ENCODE data around the gene KIF18B. TPM values are rescaled to one million over a fixed set of nuclear protein-coding genes. Genes with fewer than 3 reads are reported as not detected.
A peak's percentile ranks its signal among the peaks of the same experiment; 100 is the strongest.

The KIF18B gene
- total and polyA plus RNA-seq, 2 of the 13 experiments (the other 11 are each of a cell fraction or from before 2014, with no cell fraction given) = 15.2 to 15.3 TPM

- no peak for TF ChIP-seq GATA4 (IDR thresholded peaks at IDR 0.05; ENCODE audit: borderline replicate concordance, low read depth)
- TF ChIP-seq KDM3A (CRISPR knock-in tag; IDR thresholded peaks at IDR 0.05; ENCODE audit: low read depth) = peak; percentile 92
- peak; percentile 93; the same call in 1 of the 2 replicates for TF ChIP-seq ZNF552 (CRISPR knock-in tag; IDR thresholded peaks at IDR 0.05; ENCODE audit: borderline replicate concordance)
- TF ChIP-seq NFE2L1 (CRISPR knock-in tag; IDR thresholded peaks at IDR 0.05; ENCODE audit: borderline replicate concordance) = no peak; the same call in 1 of the 2 replicates
- TF ChIP-seq BHLHE40 (IDR thresholded peaks at IDR 0.05; ENCODE audit: low read length) = no peak; the same call in none of the 2 replicates
- no peak for TF ChIP-seq GLMP (CRISPR knock-in tag; IDR thresholded peaks at IDR 0.05; ENCODE audit: borderline replicate concordance)
- TF ChIP-seq POGK (CRISPR knock-in tag; conservative IDR thresholded peaks at IDR 0.05) = peak; percentile 75; the same call in 1 of the 2 replicates
- peak; percentile 96 for TF ChIP-seq ZBTB3 (CRISPR knock-in tag; IDR thresholded peaks at IDR 0.05; ENCODE audit: borderline replicate concordance, low read depth)
- TF ChIP-seq CREBL2 (CRISPR knock-in tag; IDR thresholded peaks at IDR 0.05; ENCODE audit: borderline replicate concordance) = peak; percentile 64; the same call in 1 of the 2 replicates
- peak; percentile 88; the same call in 1 of the 2 replicates for TF ChIP-seq ATF6 (CRISPR knock-in tag; conservative IDR thresholded peaks at IDR 0.05)
- TF ChIP-seq ZNF547 (CRISPR knock-in tag; IDR thresholded peaks at IDR 0.05) = peak; percentile 90
- TF ChIP-seq RARG (CRISPR knock-in tag; IDR thresholded peaks at IDR 0.05; ENCODE audit: low read depth) = peak; percentile 94; the same call in 1 of the 2 replicates
- TF ChIP-seq FLYWCH1 (CRISPR knock-in tag; IDR thresholded peaks at IDR 0.05) = no peak
- TF ChIP-seq ZNF850 (CRISPR knock-in tag; conservative IDR thresholded peaks at IDR 0.05) = 0 out of 2 replicates have a peak, but pooled peaks have one; percentile 2
- peak; percentile 81 for TF ChIP-seq SOX5 (CRISPR knock-in tag; IDR thresholded peaks at IDR 0.05; ENCODE audit: borderline replicate concordance)
- TF ChIP-seq MAF1 (CRISPR knock-in tag; IDR thresholded peaks at IDR 0.05; ENCODE audit: borderline replicate concordance) = peak; percentile 91
- TF ChIP-seq SP5 (CRISPR knock-in tag; IDR thresholded peaks at IDR 0.05; ENCODE audit: borderline replicate concordance, low read depth) = peak; percentile 57; the same call in 1 of the 2 replicates
- no peak for TF ChIP-seq PBX2 (CRISPR knock-in tag; IDR thresholded peaks at IDR 0.05)
- TF ChIP-seq ZNF713 (CRISPR knock-in tag; IDR thresholded peaks at IDR 0.05) = peak; percentile 46
- TF ChIP-seq BCL3 (CRISPR knock-in tag; IDR thresholded peaks at IDR 0.05) = peak; percentile 74; the same call in 1 of the 2 replicates
Observed at GRCh38 chr17:44899074-44899782, 48.3 kb downstream of the KIF18B start, which contains the start of gene EFTUD2 (continued).
